PC-9 (cell line): Measurements from ENCODE around the gene SEMA3C.

Experiments used
- EZH2 ChIP-seq: fragments of 200-600 bp; sonication (generic); IDR thresholded peaks from 2 replicates; pipeline ENCODE4 v1.8.0; 2017; ENCODE audit warnings: antibody characterized with exemption, low read depth
- TF ChIP-seq, protein P1 (sequence below): fragments of 200-600 bp; sonication (generic); conservative IDR thresholded peaks from 2 replicates; pipeline ENCODE4 v1.6.1; 2017; ENCODE audit warnings: mixed run types, antibody characterized with exemption, mild to moderate bottlenecking, moderate library complexity

DNA sequence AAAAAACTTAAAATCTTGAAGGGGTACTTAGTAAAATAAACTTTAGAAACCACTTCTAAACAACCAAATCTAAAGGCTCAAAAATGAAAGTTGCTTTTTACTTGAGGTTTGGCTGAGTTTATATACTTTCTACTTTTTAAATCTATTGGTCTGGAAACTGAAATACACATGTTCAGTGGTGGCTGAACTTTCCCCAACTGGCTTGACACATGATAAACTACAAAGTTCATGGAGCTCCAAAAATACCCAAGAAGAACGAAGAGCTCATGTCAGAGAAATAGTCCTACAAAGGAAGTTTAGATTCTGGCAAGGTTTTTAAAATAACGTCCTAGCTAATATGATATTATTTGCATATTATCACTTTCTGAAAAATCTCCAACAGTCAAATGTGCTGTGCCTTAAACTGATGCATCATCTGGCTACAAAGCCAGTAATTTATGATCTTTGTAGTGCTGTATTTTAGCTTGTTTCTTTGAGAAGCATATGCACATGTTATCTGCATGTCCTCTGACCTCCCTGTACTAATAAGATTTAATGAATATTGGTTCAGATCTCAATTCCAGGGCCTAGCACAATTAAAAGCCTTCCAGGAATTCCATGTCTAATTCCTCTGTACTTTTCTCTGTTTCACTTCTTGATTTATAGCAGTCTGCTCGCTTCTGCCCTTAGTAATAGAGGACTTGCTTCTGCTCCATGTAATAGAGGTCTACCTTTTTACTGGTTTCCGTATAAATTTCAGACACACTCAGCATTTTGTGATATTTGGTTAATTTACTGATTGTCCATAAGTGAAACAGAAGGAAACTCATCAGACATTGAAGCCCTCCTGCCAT is 28.2 kb downstream of the SEMA3C start:
- TF ChIP-seq, protein P1, sequence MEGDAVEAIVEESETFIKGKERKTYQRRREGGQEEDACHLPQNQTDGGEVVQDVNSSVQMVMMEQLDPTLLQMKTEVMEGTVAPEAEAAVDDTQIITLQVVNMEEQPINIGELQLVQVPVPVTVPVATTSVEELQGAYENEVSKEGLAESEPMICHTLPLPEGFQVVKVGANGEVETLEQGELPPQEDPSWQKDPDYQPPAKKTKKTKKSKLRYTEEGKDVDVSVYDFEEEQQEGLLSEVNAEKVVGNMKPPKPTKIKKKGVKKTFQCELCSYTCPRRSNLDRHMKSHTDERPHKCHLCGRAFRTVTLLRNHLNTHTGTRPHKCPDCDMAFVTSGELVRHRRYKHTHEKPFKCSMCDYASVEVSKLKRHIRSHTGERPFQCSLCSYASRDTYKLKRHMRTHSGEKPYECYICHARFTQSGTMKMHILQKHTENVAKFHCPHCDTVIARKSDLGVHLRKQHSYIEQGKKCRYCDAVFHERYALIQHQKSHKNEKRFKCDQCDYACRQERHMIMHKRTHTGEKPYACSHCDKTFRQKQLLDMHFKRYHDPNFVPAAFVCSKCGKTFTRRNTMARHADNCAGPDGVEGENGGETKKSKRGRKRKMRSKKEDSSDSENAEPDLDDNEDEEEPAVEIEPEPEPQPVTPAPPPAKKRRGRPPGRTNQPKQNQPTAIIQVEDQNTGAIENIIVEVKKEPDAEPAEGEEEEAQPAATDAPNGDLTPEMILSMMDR: no peak
- no peak for TF ChIP-seq EZH2
